ENCODE measurements around the gene GPR65. TPM values are rescaled to one million over a fixed set of nuclear protein-coding genes. Genes with fewer than 3 reads are reported as not detected.

The GPR65 gene
- total RNA-seq, 1 donor: 0.09 TPM

- H3K4me3 ChIP-seq (ENCODE audit: low read depth, low read length): no peak overlapping the region
- DNase-seq (ENCODE audit: low read depth): no peak
- no peak for TF ChIP-seq CTCF (IDR thresholded peaks at IDR 0.05; ENCODE audit: insufficient read depth, low read length)
Observed at GRCh38 chr14:88044776-88045446, 40.0 kb downstream of the GPR65 start.

- H3K4me3 ChIP-seq (ENCODE audit: low read depth, low read length): no peak overlapping the region
- no peak for DNase-seq (ENCODE audit: low read depth)
- TF ChIP-seq CTCF (IDR thresholded peaks at IDR 0.05; ENCODE audit: insufficient read depth, low read length): no peak
Observed at GRCh38 chr14:88045705-88046104, 40.8 kb downstream of the GPR65 start.

- TF ChIP-seq CTCF (IDR thresholded peaks at IDR 0.05; ENCODE audit: insufficient read depth, low read length): no peak
- no peak for DNase-seq (ENCODE audit: low read depth)
- no peak overlapping the region for H3K4me3 ChIP-seq (ENCODE audit: low read depth, low read length)
Observed at GRCh38 chr14:88048351-88048750, 43.4 kb downstream of the GPR65 start.

GRCh38 chr14:88049266-88049665, 44.3 kb downstream of the GPR65 start:
- DNase-seq (ENCODE audit: low read depth): no peak
- TF ChIP-seq CTCF (IDR thresholded peaks at IDR 0.05; ENCODE audit: insufficient read depth, low read length): no peak

GRCh38 chr14:88049936-88050335, 45.0 kb downstream of the GPR65 start:
- TF ChIP-seq CTCF (IDR thresholded peaks at IDR 0.05; ENCODE audit: insufficient read depth, low read length): no peak
- H3K4me3 ChIP-seq (ENCODE audit: low read depth, low read length): no peak overlapping the region
- DNase-seq (ENCODE audit: low read depth): no peak

More at GRCh38 chr14:88049266-88049665, 44.3 kb downstream of the GPR65 start:
- no peak overlapping the region for H3K4me3 ChIP-seq (ENCODE audit: low read depth, low read length)

GRCh38 chr14:88060576-88060975, 55.6 kb downstream of the GPR65 start:
- no peak for DNase-seq (ENCODE audit: low read depth)
- TF ChIP-seq CTCF (IDR thresholded peaks at IDR 0.05; ENCODE audit: insufficient read depth, low read length): no peak
- no peak overlapping the region for H3K4me3 ChIP-seq (ENCODE audit: low read depth, low read length)

- no peak for DNase-seq (ENCODE audit: low read depth)
- no peak overlapping the region for H3K4me3 ChIP-seq (ENCODE audit: low read depth, low read length)
- TF ChIP-seq CTCF (IDR thresholded peaks at IDR 0.05; ENCODE audit: insufficient read depth, low read length): no peak
Observed at GRCh38 chr14:88063811-88064210, 58.9 kb downstream of the GPR65 start.
